GM21723 (cell line): Measurements from ENCODE around the gene CASP10.
A peak's percentile ranks its signal among the peaks of the same experiment; 100 is the strongest.
"Not testable (repeated sequence)": the region's sequence is repeated elsewhere in the genome, so short reads cannot be mapped to it uniquely, and the experiment has no call there.

Experiments
- ATAC-seq: cut with Tn5 transposase; IDR thresholded peaks from one replicate; pipeline ENCODE4 v1.9.1; 2021; ENCODE audit warnings: mild to moderate bottlenecking, moderate library complexity; ENCODE audit not compliant: unreplicated experiment

Gene CASP10

GRCh38 chr2:201154615-201155399 lies 28.1 kb upstream of the CASP10 start:
- no peak for ATAC-seq

- no peak for ATAC-seq
Observed at GRCh38 chr2:201156036-201156435, 26.9 kb upstream of the CASP10 start.

- no peak for ATAC-seq
Observed at GRCh38 chr2:201156640-201157039, 26.3 kb upstream of the CASP10 start.

GRCh38 chr2:201157694-201158093 lies 25.2 kb upstream of the CASP10 start:
- ATAC-seq: peak; percentile 28

GRCh38 chr2:201158111-201158929 lies 24.6 kb upstream of the CASP10 start:
- ATAC-seq: peak; percentile 97

GRCh38 chr2:201164166-201164565 lies 18.8 kb upstream of the CASP10 start:
- ATAC-seq: no peak

GRCh38 chr2:201167546-201167945 lies 15.4 kb upstream of the CASP10 start:
- no peak for ATAC-seq

GRCh38 chr2:201168496-201168895 lies 14.4 kb upstream of the CASP10 start:
- ATAC-seq: not testable (repeated sequence)

GRCh38 chr2:201171259-201171814 lies 11.6 kb upstream of the CASP10 start:
- ATAC-seq: no peak

- no peak for ATAC-seq
Observed at GRCh38 chr2:201172279-201172678, 10.7 kb upstream of the CASP10 start.

GRCh38 chr2:201174687-201175086 lies 8.3 kb upstream of the CASP10 start:
- ATAC-seq: no peak

- no peak for ATAC-seq
Observed at GRCh38 chr2:201176081-201176481, 6.9 kb upstream of the CASP10 start.

- ATAC-seq: no peak
Observed at GRCh38 chr2:201180010-201180409, 2.9 kb upstream of the CASP10 start.

GRCh38 chr2:201183365-201183727 lies 405 bp downstream of the CASP10 start:
- no peak for ATAC-seq

GRCh38 chr2:201183835-201184234 lies 894 bp downstream of the CASP10 start:
- ATAC-seq: not testable (repeated sequence)

- not testable (repeated sequence) for ATAC-seq
Observed at GRCh38 chr2:201184248-201184647, 1.3 kb downstream of the CASP10 start.

GRCh38 chr2:201185863-201186262 lies 2.9 kb downstream of the CASP10 start:
- no peak for ATAC-seq

- ATAC-seq: no peak
Observed at GRCh38 chr2:201186982-201187381, 4.0 kb downstream of the CASP10 start.

GRCh38 chr2:201188449-201188848 lies 5.5 kb downstream of the CASP10 start:
- ATAC-seq: no peak

- no peak for ATAC-seq
Observed at GRCh38 chr2:201191132-201191875, 8.4 kb downstream of the CASP10 start.

GRCh38 chr2:201194097-201194496 lies 11.2 kb downstream of the CASP10 start:
- peak; percentile 98 for ATAC-seq
